Keratinocyte (primary cell): Measurements from ENCODE around the gene GDPD1. TPM values are rescaled to one million over a fixed set of nuclear protein-coding genes. Genes with fewer than 3 reads are reported as not detected.
"Not testable (repeated sequence)": the region's sequence is repeated elsewhere in the genome, so short reads cannot be mapped to it uniquely, and the experiment has no call there.

Experiments used
- DNase-seq: peaks from one replicate; pipeline ENCODE4 v3.0.0-alpha.2; 2011; ENCODE audit warnings: low read depth, missing footprints, low spot score
- FAIRE-seq: peaks from 2 replicates; lab custom pipeline; 2011; peaks lifted over from hg19 to GRCh38; lab: Jason Lieb, UNC
- H2AFZ ChIP-seq: 2 replicates; pipeline ENCODE4 v1.6.0; 2012; ENCODE audit warnings: low read length, control low read depth, inconsistent platforms; ENCODE audit not compliant: control insufficient read depth
- H3K27ac ChIP-seq: 2 replicates; pipeline ENCODE4 v1.5.1; 2011; ENCODE audit warnings: low read length; ENCODE audit not compliant: control insufficient read depth, insufficient read depth
- H3K27me3 ChIP-seq: 3 replicates; pipeline ENCODE4 v1.6.0; 2011; ENCODE audit warnings: low read length; ENCODE audit not compliant: control insufficient read depth, insufficient read depth; ENCODE audit errors: extremely low read depth
- H3K36me3 ChIP-seq, 2 experiments: 2 replicates in 1 of 2; 3 replicates in 1 of 2; pipeline ENCODE4 v1.5.1; 2011; ENCODE audit warnings: low read length in 2 of 2, mild to moderate bottlenecking in 1 of 2; ENCODE audit not compliant: control insufficient read depth in 2 of 2, insufficient read depth in 2 of 2; ENCODE audit errors: extremely low read depth in 1 of 2
- H3K4me1 ChIP-seq: 3 replicates; pipeline ENCODE4 v1.5.1; 2011; ENCODE audit warnings: low read length; ENCODE audit not compliant: control insufficient read depth, insufficient read depth; ENCODE audit errors: extremely low read depth
- H3K4me2 ChIP-seq: 3 replicates; pipeline ENCODE4 v1.6.0; 2011; ENCODE audit warnings: low read depth, low read length; ENCODE audit not compliant: control insufficient read depth, insufficient read depth; ENCODE audit errors: extremely low read depth
- H3K4me3 ChIP-seq, 3 experiments: fragments of 200-600 bp in 1 of 3; sonication (generic) in 1 of 3; 2 replicates in 2 of 3; 3 replicates in 1 of 3; pipeline ENCODE4 v1.5.1; 2011 to 2016; ENCODE audit warnings: low read length in 3 of 3, mild to moderate bottlenecking in 3 of 3, control low read depth in 2 of 3, inconsistent platforms in 1 of 3, low read depth in 1 of 3, mixed read lengths in 1 of 3, mixed run types in 1 of 3, moderate library complexity in 1 of 3; ENCODE audit not compliant: control insufficient read depth in 2 of 3, insufficient read depth in 2 of 3; ENCODE audit errors: extremely low read depth in 1 of 3
- H3K79me2 ChIP-seq: 2 replicates; pipeline ENCODE4 v1.6.0; 2012; ENCODE audit warnings: low read length; ENCODE audit not compliant: control insufficient read depth, insufficient read depth
- H3K9ac ChIP-seq: 3 replicates; pipeline ENCODE4 v1.6.0; 2011; ENCODE audit warnings: low read length; ENCODE audit not compliant: control insufficient read depth, insufficient read depth; ENCODE audit errors: extremely low read depth
- H3K9me1 ChIP-seq: 3 replicates; pipeline ENCODE4 v1.6.0; 2011; ENCODE audit warnings: low read length; ENCODE audit not compliant: control insufficient read depth, insufficient read depth; ENCODE audit errors: extremely low read depth
- H3K9me3 ChIP-seq: 2 replicates; pipeline ENCODE4 v1.5.1; 2012; ENCODE audit warnings: low read depth, low read length; ENCODE audit not compliant: control insufficient read depth
- H4K20me1 ChIP-seq: 3 replicates; pipeline ENCODE4 v1.6.0; 2011; ENCODE audit warnings: low read length; ENCODE audit not compliant: control insufficient read depth, insufficient read depth; ENCODE audit errors: extremely low read depth
- CTCF ChIP-seq, 3 experiments: IDR thresholded peaks in 1 of 3; conservative IDR thresholded peaks in 1 of 3; optimal IDR thresholded peaks in 1 of 3; 2 replicates in 2 of 3; 3 replicates in 1 of 3; pipeline versions ENCODE3 to v1.5.1; 2011; ENCODE audit warnings: low read length in 3 of 3, mild to moderate bottlenecking in 3 of 3, moderate library complexity in 2 of 3, control low read depth in 1 of 3, inconsistent platforms in 1 of 3; ENCODE audit not compliant: insufficient read depth in 2 of 3; ENCODE audit errors: extremely low read depth in 1 of 3
- EZH2 ChIP-seq: IDR thresholded peaks from one replicate; pipeline ENCODE4 v1.6.1; 2012; ENCODE audit warnings: inconsistent platforms, mild to moderate bottlenecking, low read length, moderate library complexity
- dilution Hi-C: fragments of 300-500 bp; cut with MboI; formaldehyde crosslinking; loops from one replicate; pipeline ENCODE4 v1.7.0; 2020; ENCODE audit warnings: low sequenced_read_pairs; ENCODE audit not compliant: extremely low pct_ligation_motif_present
- polyA plus RNA-seq, 5 experiments: library from polyadenylated mRNA; depleted of rRNA in 3 of 5; stranded (reverse) in 3 of 5; stranded (forward) in 1 of 5; unstranded in 1 of 5; fragments of >200 nt; gene quantifications; 1 replicate in 1 of 5; 2 replicates in 3 of 5; 3 replicates in 1 of 5; pipeline versions ENCODE4 v1.2.1 to v1.2.3, GENCODE V29; 2011 to 2012; ENCODE audit warnings: missing spikeins in 2 of 5, low read depth in 1 of 5, low replicate concordance in 1 of 5

The GDPD1 gene
- polyA plus RNA-seq, 1 donor (not counting 4 experiments of a cell fraction or from before 2014, with no cell fraction given) = 3.3 TPM

DNA sequence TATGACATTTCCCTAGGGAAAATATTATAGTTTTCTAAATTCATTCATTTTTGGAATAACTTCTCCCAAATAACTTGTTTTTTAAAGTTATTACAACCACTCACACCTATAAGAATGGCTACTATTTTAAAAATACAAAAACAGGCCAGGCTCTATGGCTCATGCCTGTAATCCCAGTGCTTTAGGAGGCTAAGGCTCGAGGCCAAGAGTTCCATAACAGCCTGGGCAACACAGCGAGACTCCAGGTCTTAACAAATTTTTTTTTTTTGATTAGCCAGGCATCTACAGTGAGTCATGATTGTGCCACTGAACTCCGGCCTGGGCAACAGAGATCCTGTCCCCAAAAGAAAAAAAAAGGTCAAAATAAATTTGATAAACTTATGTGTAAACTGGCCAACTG lies 67.6 kb downstream of the GDPD1 start:
- no peak overlapping the region for H3K27ac ChIP-seq
- H3K4me2 ChIP-seq = no peak overlapping the region
- no peak overlapping the region for H3K9ac ChIP-seq
- H3K9me3 ChIP-seq = no peaks in the 10 kb centered on the region
- dilution Hi-C loops = no loop called here
- no peaks in the 10 kb centered on the region for H3K27me3 ChIP-seq
- no peak for FAIRE-seq
- DNase-seq = no peak
- no peak for TF ChIP-seq CTCF (optimal IDR thresholded peaks at IDR 0.05 in 1 of 3, IDR thresholded peaks at IDR 0.05 in 1 of 3, conservative IDR thresholded peaks at IDR 0.05 in 1 of 3; ENCODE audit: extremely low read depth in 1 of 3, insufficient read depth in 2 of 3, low read length in 3 of 3)
- no peaks in the 10 kb centered on the region for H3K36me3 ChIP-seq
- no peaks in the 10 kb centered on the region for H3K9me1 ChIP-seq
- peaks cover 7% of the 10 kb centered on the region for H3K4me1 ChIP-seq
- H2AFZ ChIP-seq = no peak overlapping the region
- H4K20me1 ChIP-seq = no peaks in the 10 kb centered on the region
- H3K4me3 ChIP-seq = no peak overlapping the region
- no peaks in the 10 kb centered on the region for H3K79me2 ChIP-seq

- no peak overlapping the region for H3K4me2 ChIP-seq
- no peak for FAIRE-seq
- no peaks in the 10 kb centered on the region for H3K9me1 ChIP-seq
- TF ChIP-seq EZH2 = no peak
- no peak for TF ChIP-seq CTCF (optimal IDR thresholded peaks at IDR 0.05 in 1 of 3, IDR thresholded peaks at IDR 0.05 in 1 of 3, conservative IDR thresholded peaks at IDR 0.05 in 1 of 3; ENCODE audit: extremely low read depth in 1 of 3, insufficient read depth in 2 of 3, low read length in 3 of 3)
- H3K4me1 ChIP-seq = peaks cover 7% of the 10 kb centered on the region
- H3K4me3 ChIP-seq = no peak overlapping the region
- no peaks in the 10 kb centered on the region for H3K36me3 ChIP-seq
- no peak for DNase-seq
- H3K27me3 ChIP-seq = no peaks in the 10 kb centered on the region
- H3K79me2 ChIP-seq = no peaks in the 10 kb centered on the region
- no peak overlapping the region for H3K9ac ChIP-seq
- dilution Hi-C loops = no loop called here
- H3K9me3 ChIP-seq = no peaks in the 10 kb centered on the region
- H4K20me1 ChIP-seq = no peaks in the 10 kb centered on the region
- no peak overlapping the region for H3K27ac ChIP-seq
- no peak overlapping the region for H2AFZ ChIP-seq
These were observed 69.6 kb downstream of the GDPD1 start for GRCh38 chr17:59289981-59290301.

GRCh38 chr17:59290302-59290998 lies 70.1 kb downstream of the GDPD1 start:
- H3K27me3 ChIP-seq, H3K4me1 ChIP-seq, H3K27ac ChIP-seq, dilution Hi-C loops, DNase-seq, H3K9me3 ChIP-seq, FAIRE-seq, H3K36me3 ChIP-seq, H3K79me2 ChIP-seq, H3K9ac ChIP-seq, H3K4me2 ChIP-seq, H3K4me3 ChIP-seq, H4K20me1 ChIP-seq, H3K9me1 ChIP-seq: not testable (repeated sequence)
- H2AFZ ChIP-seq = peak overlapping the region; percentile 64
